HG03354 (cell line): ENCODE data around the gene LGALS8.

Source experiments
- ATAC-seq: cut with Tn5 transposase; IDR thresholded peaks from one replicate; pipeline ENCODE4 v1.9.1; 2021; ENCODE audit warnings: mild to moderate bottlenecking; ENCODE audit not compliant: unreplicated experiment, poor library complexity, severe bottlenecking

The LGALS8 gene

GRCh38 chr1:236507022-236507700 lies 16.6 kb upstream of the LGALS8 start:
- no peak for ATAC-seq

GRCh38 chr1:236508593-236509027 lies 15.2 kb upstream of the LGALS8 start:
- ATAC-seq, result no peak

- no peak for ATAC-seq
These were observed 14.6 kb upstream of the LGALS8 start for GRCh38 chr1:236509203-236509602.

- no peak for ATAC-seq
These were observed 14.0 kb upstream of the LGALS8 start for GRCh38 chr1:236509647-236510401.

- no peak for ATAC-seq
These were observed 11.9 kb upstream of the LGALS8 start for GRCh38 chr1:236511735-236512418.

- ATAC-seq, result no peak
These were observed 8.9 kb upstream of the LGALS8 start for GRCh38 chr1:236514703-236515442.

GRCh38 chr1:236515443-236515958 lies 8.3 kb upstream of the LGALS8 start:
- ATAC-seq, result no peak

- ATAC-seq, result no peak
These were observed 6.7 kb upstream of the LGALS8 start for GRCh38 chr1:236516929-236517704.

- ATAC-seq, result no peak
These were observed 5.5 kb upstream of the LGALS8 start for GRCh38 chr1:236518322-236518721.

- no peak for ATAC-seq
These were observed 3.3 kb upstream of the LGALS8 start for GRCh38 chr1:236520445-236521005.

- peak; percentile 1 for ATAC-seq
These were observed 662 bp upstream of the LGALS8 start for GRCh38 chr1:236522937-236523703.

GRCh38 chr1:236524142-236524894 lies 536 bp downstream of the LGALS8 start:
- ATAC-seq, result peak; percentile 94

GRCh38 chr1:236524895-236525184 lies 1.1 kb downstream of the LGALS8 start:
- ATAC-seq, result peak; percentile 6

- ATAC-seq, result no peak
These were observed 2.3 kb downstream of the LGALS8 start for GRCh38 chr1:236526079-236526478.

GRCh38 chr1:236530286-236530685 lies 6.5 kb downstream of the LGALS8 start:
- no peak for ATAC-seq

- no peak for ATAC-seq
These were observed 7.2 kb downstream of the LGALS8 start for GRCh38 chr1:236530959-236531358.

GRCh38 chr1:236532850-236533249 lies 9.1 kb downstream of the LGALS8 start:
- no peak for ATAC-seq
